SU-DHL-6 (cell line): ENCODE data around the gene DTX3.

ENCODE experiments used
- CTCF ChIP-seq: fragments of 200-600 bp; sonication (generic); IDR thresholded peaks from one replicate; pipeline ENCODE4 v1.5.1; 2017; ENCODE audit warnings: antibody characterized with exemption, mild to moderate bottlenecking, low read length, moderate library complexity; ENCODE audit not compliant: insufficient read depth, poor library complexity, severe bottlenecking
- EZH2phosphoT487 ChIP-seq: fragments of 200-600 bp; sonication (generic), shearing (Covaris generic); conservative IDR thresholded peaks from 2 replicates; pipeline ENCODE4 v1.6.1; 2018; ENCODE audit warnings: mild to moderate bottlenecking, antibody characterized with exemption, low read length, moderate library complexity, mixed read lengths

- TF ChIP-seq CTCF (no peak), EZH2phosphoT487 (no peak)
Observed at GRCh38 chr12:57623811-57624390, 19.3 kb downstream of the DTX3 start.
